ENCODE data around the gene ABCG1. TPM values are rescaled to one million over a fixed set of nuclear protein-coding genes. Genes with fewer than 3 reads are reported as not detected.
"Not testable (repeated sequence)": the region's sequence is repeated elsewhere in the genome, so short reads cannot be mapped to it uniquely, and the experiment has no call there.

Gene ABCG1
- total and polyA plus RNA-seq, 2 experiments from 2014 or later, result 8.4 to 10.7 TPM

GRCh38 chr21:42179316-42179715, 39.6 kb upstream of the ABCG1 start:
- Histone ChIP-seq H3K79me2 (no peaks in the 10 kb centered on the region), H3K27me3 (no peaks in the 10 kb centered on the region), H3K4me2 (no peak overlapping the region), H3K27ac (no peak overlapping the region), H3K4me1 (ENCODE audit: insufficient read depth) (no peaks in the 10 kb centered on the region), H2AFZ (no peak overlapping the region), H3K9me2 (replicated peaks; ENCODE audit: insufficient read depth) (no peaks in the 10 kb centered on the region), H3K36me3 (replicated peaks; ENCODE audit: insufficient read depth, low read depth) (no peaks in the 10 kb centered on the region), H4K20me1 (ENCODE audit: insufficient read depth, poor library complexity, severe bottlenecking) (no peaks in the 10 kb centered on the region), H3K4me3 (no peak overlapping the region), H3K9me3 (ENCODE audit: low read depth) (no peaks in the 10 kb centered on the region)
- no peak for TF ChIP-seq EZH2phosphoT487 (IDR thresholded peaks at IDR 0.05; ENCODE audit: low read depth, severe bottlenecking, unreplicated experiment)
- no peak for TF ChIP-seq CTCF (IDR thresholded peaks at IDR 0.05; ENCODE audit: poor library complexity)
- no peak for TF ChIP-seq EZH2 (IDR thresholded peaks at IDR 0.05; ENCODE audit: borderline replicate concordance)
- 81% methylated on average over 3 of the region's 3 CpGs for WGBS (ENCODE audit: low lambda C conversion rate, missing lambda C conversion rate)
- no peak for DNase-seq (ENCODE audit: low spot score)

- H3K4me2 ChIP-seq; H3K36me3 ChIP-seq (replicated peaks; ENCODE audit: insufficient read depth, low read depth); H4K20me1 ChIP-seq (ENCODE audit: insufficient read depth, poor library complexity, severe bottlenecking); H3K9me3 ChIP-seq (ENCODE audit: low read depth); H3K4me3 ChIP-seq; H2AFZ ChIP-seq; H3K79me2 ChIP-seq; H3K4me1 ChIP-seq (ENCODE audit: insufficient read depth); H3K9me2 ChIP-seq (replicated peaks; ENCODE audit: insufficient read depth); H3K27ac ChIP-seq; DNase-seq (ENCODE audit: low spot score); H3K27me3 ChIP-seq: not testable (repeated sequence)
- 87% methylated on average over 3 of the region's 3 CpGs for WGBS (ENCODE audit: low lambda C conversion rate, missing lambda C conversion rate)
Observed at GRCh38 chr21:42180001-42180400, 38.9 kb upstream of the ABCG1 start.

GRCh38 chr21:42182713-42183371, 36.1 kb upstream of the ABCG1 start:
- DNase-seq (ENCODE audit: low spot score), result no peak
- H3K27ac ChIP-seq, result no peak overlapping the region

More at GRCh38 chr21:42182713-42183371, 36.1 kb upstream of the ABCG1 start:
- no peak overlapping the region for H2AFZ ChIP-seq
- no peak overlapping the region for H3K4me2 ChIP-seq
- H3K4me1 ChIP-seq (ENCODE audit: insufficient read depth), result no peaks in the 10 kb centered on the region
- WGBS (ENCODE audit: low lambda C conversion rate, missing lambda C conversion rate), result 65% methylated on average over 4 of the region's 4 CpGs
- no peaks in the 10 kb centered on the region for H3K36me3 ChIP-seq (replicated peaks; ENCODE audit: insufficient read depth, low read depth)
- H4K20me1 ChIP-seq (ENCODE audit: insufficient read depth, poor library complexity, severe bottlenecking), result no peaks in the 10 kb centered on the region
- no peak overlapping the region for H3K4me3 ChIP-seq
- no peaks in the 10 kb centered on the region for H3K9me2 ChIP-seq (replicated peaks; ENCODE audit: insufficient read depth)
- no peaks in the 10 kb centered on the region for H3K27me3 ChIP-seq
- H3K79me2 ChIP-seq, result no peaks in the 10 kb centered on the region
- no peaks in the 10 kb centered on the region for H3K9me3 ChIP-seq (ENCODE audit: low read depth)
- TF ChIP-seq EZH2 (IDR thresholded peaks at IDR 0.05; ENCODE audit: borderline replicate concordance), result no peak
- no peak for TF ChIP-seq CTCF (IDR thresholded peaks at IDR 0.05; ENCODE audit: poor library complexity)
- no peak for TF ChIP-seq EZH2phosphoT487 (IDR thresholded peaks at IDR 0.05; ENCODE audit: low read depth, severe bottlenecking, unreplicated experiment)
